Measurements from ENCODE around the gene WARS2.

The WARS2 gene

DNA sequence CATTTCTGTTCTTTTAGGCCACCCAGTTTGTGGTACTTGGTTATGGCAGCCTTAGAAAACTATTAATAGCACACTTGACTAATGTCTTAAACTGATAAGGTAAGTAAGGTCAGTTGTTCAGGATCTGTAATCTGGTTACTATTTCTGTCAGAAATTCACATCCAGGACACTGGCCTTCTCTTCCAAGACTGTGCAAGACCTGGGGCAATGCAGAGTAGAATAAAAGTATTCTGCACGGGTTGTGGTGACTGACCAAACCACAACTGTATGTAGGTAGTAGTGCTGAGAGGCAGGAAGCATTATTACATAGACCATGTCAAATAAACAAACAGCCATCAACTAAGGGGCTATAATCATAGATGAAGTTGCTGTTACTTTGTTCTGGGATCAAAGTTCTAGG, 46.7 kb downstream of the WARS2 start:
- WGBS, 2 experiments, result 100% methylated on average over 1 of the region's 1 CpG
- H3K36me3 ChIP-seq (ENCODE audit: control insufficient read depth, insufficient read depth, low read length), result no peaks in the 10 kb centered on the region
- H3K27me3 ChIP-seq (ENCODE audit: control insufficient read depth, insufficient read depth, low read length, poor library complexity, severe bottlenecking), result no peaks in the 10 kb centered on the region
- no peak overlapping the region for H3K4me3 ChIP-seq (ENCODE audit: insufficient read depth, low read depth, low read length)
- no peak overlapping the region for H3K27ac ChIP-seq (ENCODE audit: insufficient read depth, low read depth, low read length, poor library complexity, severe bottlenecking)
- no peaks in the 10 kb centered on the region for H3K9me3 ChIP-seq (ENCODE audit: control insufficient read depth, low read length)
- no peaks in the 10 kb centered on the region for H3K4me1 ChIP-seq (ENCODE audit: control insufficient read depth, insufficient read depth, low read length)

DNA sequence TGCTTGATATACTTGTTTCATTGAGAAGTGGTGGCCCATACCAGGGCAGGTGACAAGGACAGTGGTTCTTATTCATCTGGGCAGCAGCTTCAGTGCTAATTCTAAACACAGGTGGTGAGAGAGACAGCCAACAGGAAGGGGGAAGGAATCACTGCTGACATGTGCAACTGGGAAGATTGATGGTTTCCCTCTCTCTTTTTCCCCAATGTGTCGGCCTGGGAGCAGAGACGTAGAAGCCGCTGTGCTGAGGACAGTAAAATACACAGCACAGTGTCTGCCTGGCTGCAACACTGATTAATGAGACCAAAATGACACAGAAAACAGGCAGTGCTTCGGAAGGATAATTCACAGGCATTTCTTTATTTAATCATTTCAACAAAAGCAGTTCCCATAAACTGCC, 48.8 kb downstream of the WARS2 start:
- WGBS, 2 experiments, result 79 to 92% methylated on average over 4 of the region's 4 CpGs
- Histone ChIP-seq H3K27me3 (ENCODE audit: control insufficient read depth, insufficient read depth, low read length, poor library complexity, severe bottlenecking) (no peaks in the 10 kb centered on the region), H3K36me3 (ENCODE audit: control insufficient read depth, insufficient read depth, low read length) (no peaks in the 10 kb centered on the region), H3K4me1 (ENCODE audit: control insufficient read depth, insufficient read depth, low read length) (peaks cover 4% of the 10 kb centered on the region), H3K27ac (ENCODE audit: insufficient read depth, low read depth, low read length, poor library complexity, severe bottlenecking) (no peak overlapping the region), H3K4me3 (ENCODE audit: insufficient read depth, low read depth, low read length) (no peak overlapping the region), H3K9me3 (ENCODE audit: control insufficient read depth, low read length) (no peaks in the 10 kb centered on the region)

DNA sequence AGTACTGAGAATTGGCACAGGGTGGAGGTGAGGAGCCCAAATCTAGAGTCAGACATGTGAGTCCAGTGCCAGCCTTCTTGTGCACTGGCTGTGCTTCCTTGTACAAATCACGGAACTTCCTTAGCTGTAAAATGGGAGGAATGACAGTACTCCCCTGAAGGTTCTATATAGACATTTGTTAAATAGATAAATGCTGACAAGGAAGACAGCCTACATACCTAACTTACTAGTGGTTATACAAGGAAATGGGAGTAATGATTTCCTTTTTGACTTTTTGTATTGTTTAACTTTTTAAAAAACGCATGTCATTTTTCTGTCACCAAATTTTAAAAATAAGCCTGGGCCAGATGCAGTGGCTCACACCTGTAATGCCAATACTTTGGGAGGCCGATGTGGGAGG, 50.2 kb downstream of the WARS2 start:
- Histone ChIP-seq H3K27ac (ENCODE audit: insufficient read depth, low read depth, low read length, poor library complexity, severe bottlenecking) (no peak overlapping the region), H3K9me3 (ENCODE audit: control insufficient read depth, low read length) (no peaks in the 10 kb centered on the region)
- WGBS, 2 experiments, result 87 to 96% methylated on average over 3 of the region's 3 CpGs

DNA sequence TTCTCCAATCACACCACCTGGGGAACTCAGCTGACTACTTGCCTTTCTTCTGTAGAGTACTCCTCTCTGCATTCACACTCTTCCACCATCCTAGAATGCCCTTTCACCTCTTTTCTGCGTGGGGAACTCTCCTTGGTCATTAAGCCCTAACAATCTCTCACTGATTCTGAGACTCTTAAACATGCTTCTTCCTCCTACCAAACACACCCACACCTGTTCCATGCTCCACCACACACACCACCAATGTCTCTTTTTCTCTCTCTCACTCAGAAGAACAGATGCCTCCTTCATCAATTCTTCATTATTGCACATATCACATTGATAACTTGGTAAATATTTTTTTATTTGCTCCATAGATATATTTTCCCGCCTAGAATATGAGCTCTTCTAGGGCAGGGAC, 53.6 kb downstream of the WARS2 start:
- Histone ChIP-seq H3K27me3 (ENCODE audit: control insufficient read depth, insufficient read depth, low read length, poor library complexity, severe bottlenecking) (no peaks in the 10 kb centered on the region), H3K4me1 (ENCODE audit: control insufficient read depth, insufficient read depth, low read length) (peaks cover 5% of the 10 kb centered on the region), H3K4me3 (ENCODE audit: insufficient read depth, low read depth, low read length) (no peak overlapping the region), H3K9me3 (ENCODE audit: control insufficient read depth, low read length) (no peaks in the 10 kb centered on the region), H3K27ac (ENCODE audit: insufficient read depth, low read depth, low read length, poor library complexity, severe bottlenecking) (no peak overlapping the region), H3K36me3 (ENCODE audit: control insufficient read depth, insufficient read depth, low read length) (no peaks in the 10 kb centered on the region)
- 81 to 85% methylated on average over 1 of the region's 2 CpGs for WGBS, 2 experiments

More for the DNA sequence above, 50.2 kb downstream of the WARS2 start:
- H3K36me3 ChIP-seq (ENCODE audit: control insufficient read depth, insufficient read depth, low read length), result no peaks in the 10 kb centered on the region
- H3K4me3 ChIP-seq (ENCODE audit: insufficient read depth, low read depth, low read length), result no peak overlapping the region
- no peaks in the 10 kb centered on the region for H3K27me3 ChIP-seq (ENCODE audit: control insufficient read depth, insufficient read depth, low read length, poor library complexity, severe bottlenecking)
- H3K4me1 ChIP-seq (ENCODE audit: control insufficient read depth, insufficient read depth, low read length), result peaks cover 4% of the 10 kb centered on the region

DNA sequence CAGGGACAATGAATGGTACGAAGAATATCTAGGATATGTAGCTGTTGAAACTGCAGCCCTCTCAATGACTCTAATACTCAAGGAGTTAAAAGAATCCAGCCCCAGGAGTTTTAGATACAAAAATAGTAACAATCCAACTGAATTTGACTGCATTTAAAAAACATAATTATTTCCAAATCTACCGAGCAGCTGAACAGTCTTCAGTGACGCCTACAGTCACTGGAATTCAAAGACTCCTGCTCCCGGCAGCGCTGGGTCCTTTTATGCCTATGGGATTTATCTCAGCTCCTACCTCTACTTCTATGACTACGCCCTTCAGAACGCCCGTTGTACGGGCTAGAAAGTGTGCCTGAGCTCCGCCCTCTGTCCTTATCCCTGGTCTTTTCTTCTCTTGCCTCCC, 55.7 kb downstream of the WARS2 start:
- Histone ChIP-seq H3K27ac (ENCODE audit: insufficient read depth, low read depth, low read length, poor library complexity, severe bottlenecking) (no peak overlapping the region), H3K4me1 (ENCODE audit: control insufficient read depth, insufficient read depth, low read length) (peaks cover 8% of the 10 kb centered on the region), H3K36me3 (ENCODE audit: control insufficient read depth, insufficient read depth, low read length) (no peaks in the 10 kb centered on the region), H3K27me3 (ENCODE audit: control insufficient read depth, insufficient read depth, low read length, poor library complexity, severe bottlenecking) (no peaks in the 10 kb centered on the region), H3K4me3 (ENCODE audit: insufficient read depth, low read depth, low read length) (no peak overlapping the region), H3K9me3 (ENCODE audit: control insufficient read depth, low read length) (no peaks in the 10 kb centered on the region)
- WGBS, 2 experiments, result 93 to 94% methylated on average over 9 to 10 of the region's 10 CpGs

DNA sequence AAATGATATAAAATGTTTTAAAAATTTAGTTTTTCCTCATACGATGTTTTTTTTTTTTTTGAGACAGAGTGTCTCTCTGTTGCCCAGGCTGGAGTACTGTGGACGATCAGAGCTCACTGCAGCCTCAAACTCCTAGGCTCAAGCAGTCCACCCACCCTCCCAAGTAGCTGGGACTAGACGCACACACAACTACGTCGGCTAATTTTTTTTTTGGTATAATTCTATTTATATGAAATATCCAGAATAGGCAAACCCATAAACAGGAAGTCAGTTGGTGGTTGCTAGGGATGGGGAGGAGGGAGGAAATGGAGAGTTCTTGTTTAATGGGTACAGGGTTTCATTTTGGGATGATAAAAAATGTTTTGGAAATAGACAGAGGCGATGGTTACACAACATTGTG, 56.5 kb downstream of the WARS2 start:
- no peak overlapping the region for H3K4me3 ChIP-seq (ENCODE audit: insufficient read depth, low read depth, low read length)
- peaks cover 8% of the 10 kb centered on the region for H3K4me1 ChIP-seq (ENCODE audit: control insufficient read depth, insufficient read depth, low read length)
- no peaks in the 10 kb centered on the region for H3K27me3 ChIP-seq (ENCODE audit: control insufficient read depth, insufficient read depth, low read length, poor library complexity, severe bottlenecking)
- H3K27ac ChIP-seq (ENCODE audit: insufficient read depth, low read depth, low read length, poor library complexity, severe bottlenecking), result no peak overlapping the region
- WGBS, 2 experiments, result 90 to 92% methylated on average over 3 to 6 of the region's 6 CpGs
- no peaks in the 10 kb centered on the region for H3K36me3 ChIP-seq (ENCODE audit: control insufficient read depth, insufficient read depth, low read length)
- no peaks in the 10 kb centered on the region for H3K9me3 ChIP-seq (ENCODE audit: control insufficient read depth, low read length)

DNA sequence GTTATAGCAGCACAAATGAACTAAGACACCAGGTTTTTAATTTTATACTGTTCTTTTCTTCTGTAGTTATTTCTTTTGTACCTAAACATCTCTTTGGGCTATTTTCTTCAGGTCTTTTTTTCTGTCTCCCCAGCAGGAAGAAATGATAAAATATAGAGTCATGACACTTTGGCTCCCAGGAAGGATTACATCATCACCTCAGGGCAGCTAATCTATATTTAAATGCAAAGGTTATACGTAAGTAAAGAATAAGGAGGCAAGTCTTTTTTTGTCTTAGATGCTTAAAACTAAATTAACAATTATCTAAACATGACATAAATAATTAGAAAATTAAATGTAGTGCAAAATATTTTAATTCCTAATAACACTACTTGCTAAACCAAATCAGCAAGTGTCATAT, 57.0 kb downstream of the WARS2 start:
- Histone ChIP-seq H3K4me3 (ENCODE audit: insufficient read depth, low read depth, low read length) (no peak overlapping the region), H3K36me3 (ENCODE audit: control insufficient read depth, insufficient read depth, low read length) (no peaks in the 10 kb centered on the region), H3K27me3 (ENCODE audit: control insufficient read depth, insufficient read depth, low read length, poor library complexity, severe bottlenecking) (no peaks in the 10 kb centered on the region), H3K27ac (ENCODE audit: insufficient read depth, low read depth, low read length, poor library complexity, severe bottlenecking) (no peak overlapping the region), H3K4me1 (ENCODE audit: control insufficient read depth, insufficient read depth, low read length) (peaks cover 8% of the 10 kb centered on the region), H3K9me3 (ENCODE audit: control insufficient read depth, low read length) (no peaks in the 10 kb centered on the region)
- no CpG with 5 or more reads among the region's 1 CpG for WGBS, 2 experiments

DNA sequence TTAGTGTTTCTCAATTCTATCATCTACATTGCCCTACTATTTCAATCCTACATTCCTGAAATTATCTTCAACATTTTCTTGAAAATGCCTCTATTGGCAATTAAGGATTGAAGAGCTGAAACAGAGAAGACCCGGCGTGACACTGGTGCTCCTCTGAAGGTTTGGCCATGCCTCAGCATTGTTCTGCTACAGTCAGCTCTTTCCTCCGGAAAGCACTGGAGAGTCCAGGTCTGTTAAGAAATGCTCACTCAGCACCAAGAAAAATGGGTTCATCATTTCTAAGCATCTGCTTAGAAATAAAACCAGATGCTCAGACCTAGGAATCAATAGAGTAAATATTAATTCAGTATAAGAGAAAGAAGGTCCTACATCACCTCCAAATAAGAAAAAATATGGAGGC, 58.8 kb downstream of the WARS2 start:
- Histone ChIP-seq H3K9me3 (ENCODE audit: control insufficient read depth, low read length) (no peaks in the 10 kb centered on the region), H3K36me3 (ENCODE audit: control insufficient read depth, insufficient read depth, low read length) (no peaks in the 10 kb centered on the region), H3K4me1 (ENCODE audit: control insufficient read depth, insufficient read depth, low read length) (peaks cover 4% of the 10 kb centered on the region), H3K27me3 (ENCODE audit: control insufficient read depth, insufficient read depth, low read length, poor library complexity, severe bottlenecking) (no peaks in the 10 kb centered on the region), H3K4me3 (ENCODE audit: insufficient read depth, low read depth, low read length) (no peak overlapping the region), H3K27ac (ENCODE audit: insufficient read depth, low read depth, low read length, poor library complexity, severe bottlenecking) (no peak overlapping the region)
- WGBS, 2 experiments, result 85 to 90% methylated on average over 3 of the region's 3 CpGs

DNA sequence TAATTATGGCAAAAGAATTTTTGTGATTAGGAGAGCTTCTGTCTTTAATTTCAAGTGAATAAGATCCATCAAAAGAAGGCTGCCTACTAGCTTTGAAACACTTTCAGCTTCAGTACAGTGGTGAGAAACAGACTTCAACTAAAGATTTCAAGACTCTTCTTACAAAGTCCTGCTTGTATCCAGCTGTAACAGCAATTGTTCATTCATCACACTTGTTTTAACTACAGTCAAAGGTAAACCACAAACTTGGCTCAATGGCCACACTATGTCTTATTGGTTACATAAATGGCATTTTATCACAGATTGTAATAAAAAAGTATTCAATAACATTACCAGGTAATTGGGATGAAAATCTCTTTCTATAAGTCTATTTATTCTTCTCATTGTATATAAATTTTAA, 59.2 kb downstream of the WARS2 start:
- Histone ChIP-seq H3K9me3 (ENCODE audit: control insufficient read depth, low read length) (no peaks in the 10 kb centered on the region), H3K27ac (ENCODE audit: insufficient read depth, low read depth, low read length, poor library complexity, severe bottlenecking) (no peak overlapping the region), H3K4me3 (ENCODE audit: insufficient read depth, low read depth, low read length) (no peak overlapping the region), H3K4me1 (ENCODE audit: control insufficient read depth, insufficient read depth, low read length) (peaks cover 4% of the 10 kb centered on the region), H3K27me3 (ENCODE audit: control insufficient read depth, insufficient read depth, low read length, poor library complexity, severe bottlenecking) (no peaks in the 10 kb centered on the region), H3K36me3 (ENCODE audit: control insufficient read depth, insufficient read depth, low read length) (no peaks in the 10 kb centered on the region)

DNA sequence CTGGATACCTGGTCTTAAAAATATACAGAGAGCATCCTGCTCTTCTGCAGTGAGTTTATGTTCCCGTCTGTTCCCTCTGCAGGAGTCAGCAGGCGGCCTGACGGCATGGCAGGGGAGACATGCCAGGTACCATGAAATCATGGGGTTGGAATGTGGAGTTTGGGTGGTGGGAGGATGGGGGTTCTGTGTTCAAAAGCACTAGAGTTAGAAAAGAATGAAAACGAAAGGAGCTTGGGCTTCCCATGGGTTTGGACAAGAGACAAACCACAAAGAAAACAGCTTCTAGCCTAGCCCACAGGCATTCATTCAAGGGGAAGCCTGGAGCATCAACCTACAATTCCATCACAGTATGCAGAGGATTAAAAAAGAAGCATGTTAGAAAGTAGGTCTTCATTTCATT, 59.9 kb downstream of the WARS2 start:
- Histone ChIP-seq H3K9me3 (ENCODE audit: control insufficient read depth, low read length) (no peaks in the 10 kb centered on the region), H3K27ac (ENCODE audit: insufficient read depth, low read depth, low read length, poor library complexity, severe bottlenecking) (no peak overlapping the region), H3K4me1 (ENCODE audit: control insufficient read depth, insufficient read depth, low read length) (peaks cover 4% of the 10 kb centered on the region), H3K4me3 (ENCODE audit: insufficient read depth, low read depth, low read length) (no peak overlapping the region), H3K36me3 (ENCODE audit: control insufficient read depth, insufficient read depth, low read length) (no peaks in the 10 kb centered on the region), H3K27me3 (ENCODE audit: control insufficient read depth, insufficient read depth, low read length, poor library complexity, severe bottlenecking) (no peaks in the 10 kb centered on the region)
- WGBS, 2 experiments, result 18 to 23% methylated on average over 4 of the region's 4 CpGs

DNA sequence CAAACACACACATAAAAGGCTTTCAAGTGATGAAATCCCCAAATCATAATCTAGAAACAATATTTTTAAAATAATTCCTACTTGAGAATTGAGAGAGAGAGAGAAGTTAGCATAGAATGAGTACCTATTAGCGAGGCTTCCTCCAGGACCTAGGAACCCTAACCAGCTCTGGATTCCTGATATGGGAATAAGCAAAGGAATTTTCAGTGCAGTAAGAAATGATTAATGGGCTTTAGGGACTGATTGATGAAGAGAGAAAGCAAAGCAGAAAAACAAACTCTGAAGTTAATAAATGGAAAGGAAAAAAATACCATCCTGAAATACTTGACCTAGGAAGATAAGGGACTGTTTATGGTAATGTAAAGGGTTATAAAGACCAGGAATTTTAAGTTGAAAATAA, 60.6 kb downstream of the WARS2 start:
- Histone ChIP-seq H3K27me3 (ENCODE audit: control insufficient read depth, insufficient read depth, low read length, poor library complexity, severe bottlenecking) (no peaks in the 10 kb centered on the region), H3K36me3 (ENCODE audit: control insufficient read depth, insufficient read depth, low read length) (no peaks in the 10 kb centered on the region), H3K4me1 (ENCODE audit: control insufficient read depth, insufficient read depth, low read length) (peaks cover 4% of the 10 kb centered on the region), H3K27ac (ENCODE audit: insufficient read depth, low read depth, low read length, poor library complexity, severe bottlenecking) (no peak overlapping the region), H3K4me3 (ENCODE audit: insufficient read depth, low read depth, low read length) (no peak overlapping the region), H3K9me3 (ENCODE audit: control insufficient read depth, low read length) (no peaks in the 10 kb centered on the region)
- WGBS, 2 experiments, result 100% methylated on average over 1 of the region's 1 CpG
